Keratinocyte (primary cell): ENCODE results near the gene AHCTF1.

Source experiments
- EZH2 ChIP-seq: IDR thresholded peaks from one replicate; pipeline ENCODE4 v1.6.1; 2012; ENCODE audit warnings: inconsistent platforms, mild to moderate bottlenecking, low read length, moderate library complexity
- TF ChIP-seq, protein P1 (sequence below), 3 experiments: IDR thresholded peaks in 1 of 3; conservative IDR thresholded peaks in 1 of 3; optimal IDR thresholded peaks in 1 of 3; 2 replicates in 2 of 3; 3 replicates in 1 of 3; pipeline versions ENCODE3 to v1.5.1; 2011; ENCODE audit warnings: low read length in 3 of 3, mild to moderate bottlenecking in 3 of 3, moderate library complexity in 2 of 3, control low read depth in 1 of 3, inconsistent platforms in 1 of 3; ENCODE audit not compliant: insufficient read depth in 2 of 3; ENCODE audit errors: extremely low read depth in 1 of 3

GRCh38 chr1:246836209-246836966 lies 95.4 kb downstream of the AHCTF1 start:
- TF ChIP-seq, protein P1, sequence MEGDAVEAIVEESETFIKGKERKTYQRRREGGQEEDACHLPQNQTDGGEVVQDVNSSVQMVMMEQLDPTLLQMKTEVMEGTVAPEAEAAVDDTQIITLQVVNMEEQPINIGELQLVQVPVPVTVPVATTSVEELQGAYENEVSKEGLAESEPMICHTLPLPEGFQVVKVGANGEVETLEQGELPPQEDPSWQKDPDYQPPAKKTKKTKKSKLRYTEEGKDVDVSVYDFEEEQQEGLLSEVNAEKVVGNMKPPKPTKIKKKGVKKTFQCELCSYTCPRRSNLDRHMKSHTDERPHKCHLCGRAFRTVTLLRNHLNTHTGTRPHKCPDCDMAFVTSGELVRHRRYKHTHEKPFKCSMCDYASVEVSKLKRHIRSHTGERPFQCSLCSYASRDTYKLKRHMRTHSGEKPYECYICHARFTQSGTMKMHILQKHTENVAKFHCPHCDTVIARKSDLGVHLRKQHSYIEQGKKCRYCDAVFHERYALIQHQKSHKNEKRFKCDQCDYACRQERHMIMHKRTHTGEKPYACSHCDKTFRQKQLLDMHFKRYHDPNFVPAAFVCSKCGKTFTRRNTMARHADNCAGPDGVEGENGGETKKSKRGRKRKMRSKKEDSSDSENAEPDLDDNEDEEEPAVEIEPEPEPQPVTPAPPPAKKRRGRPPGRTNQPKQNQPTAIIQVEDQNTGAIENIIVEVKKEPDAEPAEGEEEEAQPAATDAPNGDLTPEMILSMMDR (optimal IDR thresholded peaks at IDR 0.05 in 1 of 3, IDR thresholded peaks at IDR 0.05 in 1 of 3, conservative IDR thresholded peaks at IDR 0.05 in 1 of 3; ENCODE audit: extremely low read depth in 1 of 3, insufficient read depth in 2 of 3, low read length in 3 of 3), result no peak
- no peak for TF ChIP-seq EZH2
